Testis (tissue), 2 donors: ENCODE measurements around the gene SETD1A.

ENCODE experiments used
- CTCF ChIP-seq, 3 experiments: fragments of 450-650 bp in 2 of 3; fragments of 200-600 bp in 1 of 3; sonication (generic) in 1 of 3; IDR thresholded peaks; one replicate each; pipeline ENCODE4 v1.5.1; 2016 to 2019; ENCODE audit warnings: antibody characterized with exemption in 3 of 3, mild to moderate bottlenecking in 2 of 3, moderate library complexity in 1 of 3
- POLR2A ChIP-seq: fragments of 450-650 bp; IDR thresholded peaks from one replicate; pipeline ENCODE4 v1.6.1; 2017; ENCODE audit warnings: antibody characterized with exemption, mild to moderate bottlenecking, moderate library complexity

GRCh38 chr16:30948667-30949649 is 8.6 kb upstream of the SETD1A start, which contains the start of gene ORAI3:
- TF ChIP-seq CTCF (IDR thresholded peaks at IDR 0.05) (no peak), POLR2A (peak; percentile 14)
